ENCODE data around the gene EXOSC5. TPM values are rescaled to one million over a fixed set of nuclear protein-coding genes. Genes with fewer than 3 reads are reported as not detected.
"Not testable (repeated sequence)": the region's sequence is repeated elsewhere in the genome, so short reads cannot be mapped to it uniquely, and the experiment has no call there.

The EXOSC5 gene
- total RNA-seq, 2 experiments from 2014 or later, result 46.6 to 47.0 TPM

DNA sequence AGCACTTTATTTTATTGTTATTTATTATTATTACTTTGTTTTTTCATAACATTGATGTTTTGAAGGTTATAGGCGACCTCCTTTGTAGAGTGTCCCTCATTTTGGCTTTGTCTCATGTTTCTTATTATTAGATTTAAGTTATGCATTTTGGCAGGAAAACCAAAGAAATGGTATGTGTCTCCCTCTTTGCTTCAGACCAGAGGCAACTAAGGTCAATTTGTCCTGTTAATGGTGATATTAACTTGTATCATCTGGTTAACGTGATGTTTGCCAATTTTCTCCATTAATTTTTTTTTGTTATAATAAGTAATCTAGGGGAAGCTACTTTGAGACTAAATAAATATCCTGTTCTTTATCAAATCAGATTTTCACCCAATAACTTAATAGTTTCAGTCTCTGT is 24.7 kb downstream of the EXOSC5 start:
- TF ChIP-seq, protein P1, sequence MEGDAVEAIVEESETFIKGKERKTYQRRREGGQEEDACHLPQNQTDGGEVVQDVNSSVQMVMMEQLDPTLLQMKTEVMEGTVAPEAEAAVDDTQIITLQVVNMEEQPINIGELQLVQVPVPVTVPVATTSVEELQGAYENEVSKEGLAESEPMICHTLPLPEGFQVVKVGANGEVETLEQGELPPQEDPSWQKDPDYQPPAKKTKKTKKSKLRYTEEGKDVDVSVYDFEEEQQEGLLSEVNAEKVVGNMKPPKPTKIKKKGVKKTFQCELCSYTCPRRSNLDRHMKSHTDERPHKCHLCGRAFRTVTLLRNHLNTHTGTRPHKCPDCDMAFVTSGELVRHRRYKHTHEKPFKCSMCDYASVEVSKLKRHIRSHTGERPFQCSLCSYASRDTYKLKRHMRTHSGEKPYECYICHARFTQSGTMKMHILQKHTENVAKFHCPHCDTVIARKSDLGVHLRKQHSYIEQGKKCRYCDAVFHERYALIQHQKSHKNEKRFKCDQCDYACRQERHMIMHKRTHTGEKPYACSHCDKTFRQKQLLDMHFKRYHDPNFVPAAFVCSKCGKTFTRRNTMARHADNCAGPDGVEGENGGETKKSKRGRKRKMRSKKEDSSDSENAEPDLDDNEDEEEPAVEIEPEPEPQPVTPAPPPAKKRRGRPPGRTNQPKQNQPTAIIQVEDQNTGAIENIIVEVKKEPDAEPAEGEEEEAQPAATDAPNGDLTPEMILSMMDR (IDR thresholded peaks at IDR 0.05), result no peak
- Mint-ChIP-seq H3K9me3 (no peaks in the 10 kb centered on the region), H3K4me3 (no peak overlapping the region), H3K36me3 (ENCODE audit: low read depth) (peaks cover 2% of the 10 kb centered on the region), H3K27ac (no peak overlapping the region), H3K4me1 (ENCODE audit: low read depth) (peaks cover 17% of the 10 kb centered on the region), H3K27me3 (no peaks in the 10 kb centered on the region)
- no peak for DNase-seq
- ATAC-seq, result no peak
- ChIA-PET POLR2A (interaction anchor here (0.7 kb wide), 1 partner anchor 593 kb away, joined by 3 read pairs; no protein-coding TSS in a partner anchor), CTCF (interaction anchor here (1.2 to 1.5 kb wide), 3 partner anchors 9 to 198 kb away, joined by 3 to 5 read pairs (median 3); partner anchors contain the start of gene B9D2)
- intact Hi-C loops (cut with micrococcal nuclease), result no loop called here

DNA sequence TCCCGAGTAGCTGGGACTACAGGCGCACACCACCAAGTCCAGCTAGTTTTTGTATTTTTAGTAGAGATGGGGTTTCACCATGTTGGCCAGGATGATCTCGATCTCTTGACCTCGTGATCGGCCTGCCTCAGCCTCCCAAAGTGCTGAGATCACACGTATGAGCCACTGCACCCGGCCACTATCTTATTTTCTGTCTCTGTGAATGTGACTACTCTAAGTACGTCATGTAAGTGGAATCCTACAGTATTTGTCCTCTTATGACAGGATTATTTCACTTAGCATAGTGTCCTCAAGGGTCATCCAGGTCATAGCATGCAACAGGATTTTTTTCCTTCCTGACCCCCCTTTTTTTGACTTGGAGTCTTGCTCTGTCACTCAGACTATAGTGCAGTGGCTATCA is 25.6 kb downstream of the EXOSC5 start:
- intact Hi-C loops (cut with micrococcal nuclease), result no loop called here
- no peaks in the 10 kb centered on the region for H3K36me3 Mint-ChIP-seq (ENCODE audit: low read depth)
- no peak for ATAC-seq
- ChIA-PET POLR2A (no interaction called here), CTCF (no interaction called here)
- no peak for DNase-seq
- H3K4me1 Mint-ChIP-seq (ENCODE audit: low read depth), result peaks cover 9% of the 10 kb centered on the region
- TF ChIP-seq, protein P1 (IDR thresholded peaks at IDR 0.05), result no peak
- H3K27me3 Mint-ChIP-seq, result no peaks in the 10 kb centered on the region
- no peak overlapping the region for H3K27ac Mint-ChIP-seq
- no peak overlapping the region for H3K4me3 Mint-ChIP-seq
- H3K9me3 Mint-ChIP-seq, result no peaks in the 10 kb centered on the region

DNA sequence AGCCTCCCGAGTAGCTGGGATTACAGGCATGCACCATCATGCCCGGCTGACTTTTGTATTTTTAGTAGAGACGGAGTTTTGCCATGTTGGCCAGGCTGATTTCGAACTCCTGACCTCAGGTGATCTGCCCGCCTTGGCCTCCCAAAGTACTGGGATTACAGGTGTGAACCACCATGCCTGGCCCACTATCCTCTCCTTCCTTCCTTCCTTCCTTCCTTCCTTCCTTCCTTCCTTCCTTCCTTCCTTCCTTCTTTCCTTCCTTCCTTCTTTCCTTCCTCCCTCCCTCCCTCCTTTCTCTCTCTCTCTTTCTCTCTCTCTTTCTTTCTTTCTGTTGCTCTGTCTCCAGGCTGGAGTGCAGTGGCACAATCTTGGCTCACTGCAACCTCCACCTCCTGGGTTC is 26.0 kb downstream of the EXOSC5 start:
- DNase-seq; H3K36me3 Mint-ChIP-seq (ENCODE audit: low read depth); ATAC-seq; H3K4me1 Mint-ChIP-seq (ENCODE audit: low read depth); CTCF ChIA-PET; POLR2A ChIA-PET; intact Hi-C loops (cut with micrococcal nuclease); H3K9me3 Mint-ChIP-seq; H3K4me3 Mint-ChIP-seq; H3K27ac Mint-ChIP-seq; H3K27me3 Mint-ChIP-seq: not testable (repeated sequence)

DNA sequence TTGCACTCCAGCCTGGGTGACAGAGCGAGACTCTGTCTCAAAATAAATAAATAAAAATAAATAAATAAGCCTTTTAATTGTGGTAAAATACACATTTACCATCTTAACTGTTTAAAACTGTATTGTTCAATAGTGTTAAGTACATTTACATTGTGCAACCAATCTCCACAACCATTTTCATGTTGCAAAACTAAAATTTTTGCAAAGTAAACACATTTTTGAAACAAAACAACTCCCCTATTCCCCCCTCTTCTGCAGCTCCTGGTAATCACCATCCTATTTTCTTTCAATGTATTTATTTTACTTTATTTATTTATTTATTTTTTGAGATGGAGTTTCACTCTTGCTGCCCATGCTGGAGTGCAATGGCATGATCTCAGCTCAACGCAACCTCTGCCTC is 27.4 kb downstream of the EXOSC5 start:
- DNase-seq, result no peak
- intact Hi-C loops (cut with micrococcal nuclease), result no loop called here
- TF ChIP-seq, protein P1 (IDR thresholded peaks at IDR 0.05), result no peak
- Mint-ChIP-seq H3K27ac (no peak overlapping the region), H3K27me3 (no peaks in the 10 kb centered on the region), H3K4me1 (ENCODE audit: low read depth) (peaks cover 7% of the 10 kb centered on the region), H3K36me3 (ENCODE audit: low read depth) (no peaks in the 10 kb centered on the region), H3K4me3 (no peak overlapping the region), H3K9me3 (no peaks in the 10 kb centered on the region)
- ChIA-PET POLR2A (interaction anchor here (1.0 kb wide), 1 partner anchor 17 kb away, joined by 3 read pairs; no protein-coding TSS in a partner anchor), CTCF (interaction anchor here (1.0 to 1.2 kb wide), 2 partner anchors 8 to 13 kb away, joined by 3 read pairs; no protein-coding TSS in a partner anchor)
- ATAC-seq, result no peak

DNA sequence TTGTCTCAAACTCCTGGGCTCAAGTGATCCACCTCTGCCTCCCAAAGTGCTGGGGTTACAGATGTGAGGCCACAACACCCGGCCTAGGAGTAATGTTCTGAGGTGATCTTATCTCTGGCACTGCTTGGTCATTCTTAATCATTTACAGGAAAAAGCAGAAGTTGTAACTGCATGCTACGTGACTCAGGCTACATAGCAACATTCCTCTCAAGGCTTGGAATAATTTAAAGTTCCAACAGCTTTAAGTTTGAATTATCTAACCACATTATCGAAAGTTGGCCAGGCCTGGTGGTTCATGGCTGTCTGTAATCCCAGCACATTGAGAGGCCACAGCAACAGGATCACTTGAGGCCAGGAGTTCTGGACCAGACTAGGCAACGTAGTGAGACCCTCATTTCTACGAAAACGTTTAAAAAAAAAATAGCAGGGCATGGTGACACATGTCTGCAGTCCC is 29.3 kb downstream of the EXOSC5 start:
- ATAC-seq (no peak), DNase-seq (no peak)
- Mint-ChIP-seq H3K27me3 (no peaks in the 10 kb centered on the region), H3K27ac (no peak overlapping the region), H3K9me3 (no peaks in the 10 kb centered on the region), H3K4me3 (no peak overlapping the region), H3K36me3 (ENCODE audit: low read depth) (peaks cover 2% of the 10 kb centered on the region), H3K4me1 (ENCODE audit: low read depth) (peaks cover 15% of the 10 kb centered on the region)
- intact Hi-C loops (cut with micrococcal nuclease), result no loop called here
- POLR2A ChIA-PET, result no interaction called here
- CTCF ChIA-PET, result no interaction called here
- TF ChIP-seq, protein P1 (IDR thresholded peaks at IDR 0.05), result no peak
